Ammon's horn (tissue), 1 donor: ENCODE results near the gene GTPBP1.

Source experiments
- DNase-seq: peaks from one replicate; pipeline ENCODE4 v3.0.0-alpha.2; 2016; ENCODE audit warnings: low spot score

GTPBP1 gene

GRCh38 chr22:38704654-38705234 is 1.0 kb upstream of the GTPBP1 start:
- no peak for DNase-seq

GRCh38 chr22:38706101-38706900 is 557 bp downstream of the GTPBP1 start:
- peak; percentile 49 for DNase-seq

GRCh38 chr22:38706901-38707195 is 1.1 kb downstream of the GTPBP1 start:
- DNase-seq: no peak

GRCh38 chr22:38707346-38707745 is 1.6 kb downstream of the GTPBP1 start:
- no peak for DNase-seq

GRCh38 chr22:38707984-38708383 is 2.2 kb downstream of the GTPBP1 start:
- DNase-seq: no peak

- no peak for DNase-seq
Observed at GRCh38 chr22:38709306-38709705, 3.6 kb downstream of the GTPBP1 start.

GRCh38 chr22:38710351-38710750 is 4.6 kb downstream of the GTPBP1 start:
- no peak for DNase-seq

- DNase-seq: no peak
Observed at GRCh38 chr22:38710866-38711265, 5.1 kb downstream of the GTPBP1 start.

GRCh38 chr22:38712486-38713207 is 6.9 kb downstream of the GTPBP1 start:
- no peak for DNase-seq

GRCh38 chr22:38713921-38714320 is 8.2 kb downstream of the GTPBP1 start:
- no peak for DNase-seq

- DNase-seq: no peak
Observed at GRCh38 chr22:38715176-38715764, 9.5 kb downstream of the GTPBP1 start.

GRCh38 chr22:38715852-38716251 is 10.1 kb downstream of the GTPBP1 start:
- no peak for DNase-seq

- no peak for DNase-seq
Observed at GRCh38 chr22:38716271-38716670, 10.5 kb downstream of the GTPBP1 start.

- no peak for DNase-seq
Observed at GRCh38 chr22:38716826-38717225, 11.1 kb downstream of the GTPBP1 start.

GRCh38 chr22:38717244-38717643 is 11.5 kb downstream of the GTPBP1 start:
- no peak for DNase-seq

- no peak for DNase-seq
Observed at GRCh38 chr22:38718414-38718813, 12.7 kb downstream of the GTPBP1 start.

GRCh38 chr22:38719196-38719595 is 13.5 kb downstream of the GTPBP1 start:
- DNase-seq: no peak

- DNase-seq: no peak
Observed at GRCh38 chr22:38720350-38720749, 14.6 kb downstream of the GTPBP1 start.

GRCh38 chr22:38721551-38721950 is 15.8 kb downstream of the GTPBP1 start:
- DNase-seq: no peak

GRCh38 chr22:38724176-38724575 is 18.4 kb downstream of the GTPBP1 start:
- DNase-seq: no peak

GRCh38 chr22:38724926-38725571 is 19.3 kb downstream of the GTPBP1 start:
- DNase-seq: peak; percentile 85

GRCh38 chr22:38725900-38726655 is 20.3 kb downstream of the GTPBP1 start:
- DNase-seq: no peak
